ENCODE results near the gene PPFIBP2. TPM values are rescaled to one million over a fixed set of nuclear protein-coding genes. Genes with fewer than 3 reads are reported as not detected.
"Not testable (repeated sequence)": the region's sequence is repeated elsewhere in the genome, so short reads cannot be mapped to it uniquely, and the experiment has no call there.

Gene PPFIBP2
- total RNA-seq, 8 experiments from 2014 or later = 0.92 to 132 (median 10.5) TPM

DNA sequence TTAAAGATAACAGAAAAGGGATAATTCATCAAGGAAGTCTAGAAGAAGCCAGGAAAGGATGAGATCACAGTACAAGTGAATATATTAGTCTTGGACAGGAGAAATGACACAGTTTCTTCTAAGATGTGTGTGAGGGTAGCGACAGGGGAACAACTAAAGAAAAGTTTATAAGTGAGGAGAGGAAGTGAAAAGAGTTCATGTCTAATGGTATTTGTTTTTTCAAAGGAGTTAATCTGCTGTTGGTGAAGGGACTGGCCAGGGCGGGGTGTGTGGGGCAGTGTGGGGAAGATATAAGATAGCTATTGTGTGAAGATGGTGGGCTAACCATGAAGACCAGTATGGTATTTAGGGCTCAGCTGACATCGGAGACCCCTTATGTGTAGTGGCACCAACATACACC lies 7.6 kb upstream of the PPFIBP2 start:
- H3K27ac ChIP-seq = no peak overlapping the region
- in situ Hi-C loops (cut with MboI; ENCODE audit: low pct_unique_long_range_greater_than_20kb in 2 of 9, low sequenced_read_pairs in 9 of 9, unreplicated experiment in 9 of 9) = no loop called here
- 80 to 100% (median 100%) methylated on average over 1 to 2 of the region's 3 CpGs; no CpG with 5 or more reads in 5 of the 10 experiments for WGBS, 10 experiments
- H3K4me3 ChIP-seq = no peak overlapping the region
- no peak for ATAC-seq (replicated peaks in 6 of 8)
- H3K4me1 ChIP-seq (replicated peaks in 1 of 2) = peaks cover 0 to under 1% of the 10 kb centered on the region in 2 donors

DNA sequence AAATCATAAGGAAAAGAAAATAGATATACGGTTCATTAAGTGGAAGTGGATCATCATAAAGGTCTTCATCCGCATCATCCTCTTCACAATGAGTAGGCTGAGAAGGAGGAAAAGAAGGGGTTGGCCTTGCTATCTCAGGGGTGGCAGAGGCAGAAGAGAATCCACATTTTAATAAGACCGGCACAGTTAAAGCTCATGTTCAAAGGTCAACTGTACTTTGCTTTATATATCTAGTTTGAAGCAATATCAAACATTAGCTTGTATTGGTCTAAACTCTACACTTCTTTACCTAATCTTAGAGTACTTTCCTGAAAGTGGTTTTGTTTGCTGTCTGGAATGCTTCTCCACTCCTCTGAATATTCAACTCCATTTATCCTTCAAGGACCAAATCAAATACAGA lies 5.7 kb upstream of the PPFIBP2 start:
- in situ Hi-C loops (cut with MboI; ENCODE audit: low pct_unique_long_range_greater_than_20kb in 2 of 9, low sequenced_read_pairs in 9 of 9, unreplicated experiment in 9 of 9) = no loop called here
- no peak overlapping the region for H3K4me3 ChIP-seq
- ATAC-seq (replicated peaks in 6 of 8) = no peak
- H3K27ac ChIP-seq = no peak overlapping the region
- 92 to 100% (median 95%) methylated on average over 2 to 3 of the region's 3 CpGs; no CpG with 5 or more reads in 1 of the 10 experiments for WGBS, 10 experiments
- H3K4me1 ChIP-seq (replicated peaks in 1 of 2) = peaks cover 0 to 8% of the 10 kb centered on the region in 2 donors

DNA sequence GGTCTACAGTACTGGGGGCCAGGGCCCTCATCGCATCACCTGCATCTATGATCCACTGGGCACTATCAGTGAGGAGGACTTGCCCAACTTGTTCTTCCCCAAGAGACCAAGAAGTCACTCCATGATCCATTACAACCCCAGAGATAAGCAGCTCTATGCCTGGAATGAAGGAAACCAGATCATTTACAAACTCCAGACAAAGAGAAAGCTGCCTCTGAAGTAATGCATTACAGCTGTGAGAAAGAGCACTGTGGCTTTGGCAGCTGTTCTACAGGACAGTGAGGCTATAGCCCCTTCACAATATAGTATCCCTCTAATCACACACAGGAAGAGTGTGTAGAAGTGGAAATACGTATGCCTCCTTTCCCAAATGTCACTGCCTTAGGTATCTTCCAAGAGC lies 3.8 kb upstream of the PPFIBP2 start:
- H3K4me3 ChIP-seq = no peak overlapping the region
- ATAC-seq (replicated peaks in 6 of 8) = no peak
- H3K27ac ChIP-seq = no peak overlapping the region
- in situ Hi-C loops (cut with MboI; ENCODE audit: low pct_unique_long_range_greater_than_20kb in 2 of 9, low sequenced_read_pairs in 9 of 9, unreplicated experiment in 9 of 9) = no loop called here
- WGBS, 10 experiments = 100% methylated on average over 1 of the region's 2 CpGs; no CpG with 5 or more reads in 5 of the 10 experiments
- peaks cover 0 to 8% of the 10 kb centered on the region in 2 donors for H3K4me1 ChIP-seq (replicated peaks in 1 of 2)

DNA sequence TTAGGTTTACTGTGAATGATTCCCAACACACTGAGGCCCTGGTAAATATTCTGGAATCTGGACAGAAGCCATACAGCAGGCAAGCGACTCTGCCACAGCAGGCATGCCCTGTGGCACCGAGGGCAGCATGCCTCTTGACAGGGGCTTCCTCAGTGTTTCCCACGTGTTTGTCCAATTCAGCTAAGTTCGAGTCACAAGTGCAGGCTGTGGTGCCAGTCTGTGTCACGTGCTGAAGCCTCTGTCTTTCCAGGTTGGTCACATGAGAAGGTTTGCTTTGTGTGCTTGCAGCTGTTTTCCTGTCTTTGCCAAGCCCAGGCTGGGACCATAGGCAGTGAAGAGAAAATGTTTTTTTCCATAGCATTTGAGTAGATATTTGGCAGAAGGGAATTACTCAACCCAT lies 2.4 kb upstream of the PPFIBP2 start:
- no peak overlapping the region for H3K4me3 ChIP-seq

DNA sequence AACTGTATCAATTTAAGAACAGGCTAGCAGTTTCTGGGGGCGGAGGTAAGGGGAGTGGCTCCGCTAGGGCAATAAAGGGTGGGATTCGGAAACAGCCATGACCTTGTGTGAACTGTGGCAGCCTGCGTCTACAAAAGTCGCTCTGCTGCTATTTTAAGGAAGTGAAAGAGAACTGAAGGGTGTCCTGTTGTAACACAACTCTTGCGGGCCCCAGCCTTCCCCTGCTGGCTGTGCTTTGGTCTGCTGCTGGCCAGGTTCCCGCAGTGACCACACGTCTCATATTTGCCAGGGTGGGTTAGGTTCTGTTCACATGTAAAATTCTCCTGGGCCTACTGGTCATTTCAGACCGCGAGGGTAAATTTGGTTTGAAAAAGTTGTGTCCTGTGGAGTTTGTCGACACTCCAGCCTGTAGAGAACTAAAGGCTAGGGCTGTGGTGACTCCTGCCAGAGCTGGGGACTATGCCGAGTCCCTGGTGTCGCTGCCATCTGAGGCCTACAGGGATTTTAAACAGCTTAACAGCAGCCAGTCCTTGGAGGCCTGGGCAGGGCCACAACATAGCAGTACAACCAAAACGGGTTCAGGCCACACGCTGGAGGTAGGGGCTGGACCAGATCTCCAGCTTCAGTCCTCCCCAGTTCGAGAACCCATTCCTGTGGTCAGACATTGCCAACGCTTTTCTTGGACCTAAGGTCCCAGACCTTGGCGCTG lies 1.1 kb upstream of the PPFIBP2 start:
- in situ Hi-C loops (cut with MboI; ENCODE audit: low pct_unique_long_range_greater_than_20kb in 2 of 9, low sequenced_read_pairs in 9 of 9, unreplicated experiment in 9 of 9) = no loop called here
- 0 to 80% (median 34%) methylated on average over 1 to 10 of the region's 18 CpGs; no CpG with 5 or more reads in 1 of the 10 experiments for WGBS, 10 experiments
- peak overlapping the region; percentile 74 to 88 (median 85) for H3K4me3 ChIP-seq
- peaks cover 0 to 8% of the 10 kb centered on the region in 2 donors for H3K4me1 ChIP-seq (replicated peaks in 1 of 2)
- H3K27ac ChIP-seq = no peak overlapping the region
- ATAC-seq (replicated peaks in 6 of 8) = peak in 3 of 8 experiments; percentile 3 to 10 (median 8)

More for the DNA sequence above, 2.4 kb upstream of the PPFIBP2 start:
- no peak overlapping the region for H3K27ac ChIP-seq
- in situ Hi-C loops (cut with MboI; ENCODE audit: low pct_unique_long_range_greater_than_20kb in 2 of 9, low sequenced_read_pairs in 9 of 9, unreplicated experiment in 9 of 9) = no loop called here
- H3K4me1 ChIP-seq (replicated peaks in 1 of 2) = peaks cover 0 to 8% of the 10 kb centered on the region in 2 donors
- 17 to 83% (median 40%) methylated on average over 1 to 3 of the region's 5 CpGs; no CpG with 5 or more reads in 5 of the 10 experiments for WGBS, 10 experiments
- ATAC-seq (replicated peaks in 6 of 8) = peak in 2 of 8 experiments; percentile 12 to 45

DNA sequence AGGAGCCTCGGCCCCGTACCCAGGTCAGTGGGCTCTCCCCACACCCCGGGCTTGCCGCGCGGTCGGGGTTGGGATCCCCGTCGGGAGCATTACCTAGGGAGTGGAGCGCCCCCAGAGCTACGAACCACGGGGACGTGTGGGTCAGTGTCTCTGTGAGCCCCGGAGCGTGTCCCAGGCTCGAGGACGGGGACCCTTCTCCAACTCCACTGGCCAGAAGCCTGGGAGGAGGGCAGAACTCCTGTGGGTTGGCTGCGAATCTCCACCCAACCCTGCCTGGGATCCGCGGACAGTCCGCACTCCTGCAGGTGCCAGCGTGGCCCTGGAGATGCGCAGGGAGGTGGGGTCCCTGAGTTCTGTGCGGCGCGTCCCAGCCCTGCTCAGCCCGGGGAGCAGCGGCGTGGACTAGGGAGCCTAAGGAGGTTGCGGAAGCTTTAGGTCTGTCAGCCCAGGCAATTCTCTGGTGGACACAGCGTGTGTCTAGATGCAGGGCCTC lies 346 bp downstream of the PPFIBP2 start:
- ATAC-seq (replicated peaks in 6 of 8) = peak; percentile 21 to 59 (median 40)
- no peak overlapping the region for H3K27ac ChIP-seq
- WGBS, 10 experiments = 0 to 13% methylated on average over 1 to 6 of the region's 31 CpGs; no CpG with 5 or more reads in 8 of the 10 experiments
- in situ Hi-C loops (cut with MboI; ENCODE audit: low pct_unique_long_range_greater_than_20kb in 2 of 9, low sequenced_read_pairs in 9 of 9, unreplicated experiment in 9 of 9) = no loop called here
- H3K4me3 ChIP-seq = peak overlapping the region; percentile 74 to 88 (median 85)
- peaks cover 0 to 8% of the 10 kb centered on the region in 2 donors for H3K4me1 ChIP-seq (replicated peaks in 1 of 2)

DNA sequence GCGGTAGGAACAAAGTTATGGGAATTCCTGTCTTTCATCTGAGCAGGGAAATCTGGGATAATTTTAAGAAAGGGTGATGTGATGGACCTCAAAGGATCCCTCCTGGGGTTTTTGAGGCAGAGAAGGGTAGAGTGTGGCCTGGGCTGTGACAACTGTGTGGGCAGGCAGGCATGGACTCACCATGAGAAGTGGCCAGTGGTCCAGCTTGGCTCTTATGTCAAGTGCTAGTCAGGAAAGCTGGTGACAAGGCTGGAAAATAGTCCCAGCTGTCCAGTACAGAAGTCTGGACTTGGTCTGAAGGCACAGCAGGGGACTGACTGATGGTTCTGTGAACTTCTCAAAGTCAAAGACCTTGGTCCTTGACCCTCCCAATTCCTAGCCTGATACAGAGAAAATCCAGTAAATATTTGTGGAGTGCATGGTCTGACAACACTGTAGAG lies 1.7 kb downstream of the PPFIBP2 start:
- in situ Hi-C loops (cut with MboI; ENCODE audit: low pct_unique_long_range_greater_than_20kb in 2 of 9, low sequenced_read_pairs in 9 of 9, unreplicated experiment in 9 of 9) = no loop called here
- H3K4me1 ChIP-seq (replicated peaks in 1 of 2) = peaks cover 0 to 8% of the 10 kb centered on the region in 2 donors
- no peak overlapping the region for H3K27ac ChIP-seq
- no peak for ATAC-seq (replicated peaks in 6 of 8)
- WGBS, 10 experiments = 70 to 100% (median 83%) methylated on average over 1 of the region's 1 CpG; no CpG with 5 or more reads in 4 of the 10 experiments
- H3K4me3 ChIP-seq = no peak overlapping the region

DNA sequence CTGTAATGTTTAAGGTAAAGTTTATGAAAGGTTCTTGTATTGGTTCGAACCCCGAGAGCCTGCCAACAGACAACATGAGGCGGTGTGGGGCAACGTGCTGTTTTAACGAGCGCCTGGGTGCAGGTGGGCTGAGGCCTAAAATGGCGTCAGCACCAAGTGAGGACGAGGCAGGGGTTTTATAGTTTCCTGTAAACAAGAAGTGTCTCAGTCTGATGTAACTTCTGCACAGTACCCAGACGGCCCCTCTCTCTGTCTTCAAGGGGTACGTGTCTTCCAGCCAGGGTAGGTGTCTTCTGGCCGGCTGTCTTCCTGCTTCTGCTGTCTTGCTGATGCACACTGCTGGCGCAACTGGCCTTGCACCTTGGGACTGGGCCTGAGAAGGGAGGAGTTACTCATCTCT lies 2.7 kb downstream of the PPFIBP2 start:
- 73 to 100% (median 94%) methylated on average over 2 to 8 of the region's 12 CpGs; no CpG with 5 or more reads in 2 of the 10 experiments for WGBS, 10 experiments
- H3K4me1 ChIP-seq (replicated peaks in 1 of 2) = peaks cover 0 to 6% of the 10 kb centered on the region in 2 donors
- H3K4me3 ChIP-seq = no peak overlapping the region
- ATAC-seq (replicated peaks in 6 of 8) = no peak
- no peak overlapping the region for H3K27ac ChIP-seq
- in situ Hi-C loops (cut with MboI; ENCODE audit: low pct_unique_long_range_greater_than_20kb in 2 of 9, low sequenced_read_pairs in 9 of 9, unreplicated experiment in 9 of 9) = no loop called here

DNA sequence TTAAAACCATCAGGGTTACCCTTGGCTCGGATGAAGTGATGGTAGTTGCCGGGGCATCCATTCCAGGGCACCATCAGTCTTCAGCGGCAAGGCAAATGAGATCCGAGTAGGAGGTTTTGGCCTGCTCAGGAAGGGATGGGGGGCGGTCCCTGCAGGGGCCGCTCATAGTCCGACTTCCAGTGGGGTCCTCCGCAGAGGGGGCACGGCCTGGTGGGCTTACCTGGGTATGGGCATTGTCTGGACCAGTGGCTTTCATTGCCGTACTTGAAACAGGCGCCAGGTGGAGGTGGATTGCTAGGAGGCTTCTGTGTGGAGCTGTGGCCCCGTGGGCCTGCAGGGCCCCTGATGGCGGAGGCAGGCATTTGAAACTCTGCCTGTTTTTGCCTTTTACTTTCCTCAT lies 3.9 kb downstream of the PPFIBP2 start:
- ATAC-seq (replicated peaks in 6 of 8); H3K27ac ChIP-seq; in situ Hi-C loops (cut with MboI; ENCODE audit: low pct_unique_long_range_greater_than_20kb in 2 of 9, low sequenced_read_pairs in 9 of 9, unreplicated experiment in 9 of 9); H3K4me1 ChIP-seq (replicated peaks in 1 of 2); H3K4me3 ChIP-seq: not testable (repeated sequence)
- WGBS, 10 experiments = 40 to 100% (median 83%) methylated on average over 1 to 4 of the region's 13 CpGs; no CpG with 5 or more reads in 5 of the 10 experiments

DNA sequence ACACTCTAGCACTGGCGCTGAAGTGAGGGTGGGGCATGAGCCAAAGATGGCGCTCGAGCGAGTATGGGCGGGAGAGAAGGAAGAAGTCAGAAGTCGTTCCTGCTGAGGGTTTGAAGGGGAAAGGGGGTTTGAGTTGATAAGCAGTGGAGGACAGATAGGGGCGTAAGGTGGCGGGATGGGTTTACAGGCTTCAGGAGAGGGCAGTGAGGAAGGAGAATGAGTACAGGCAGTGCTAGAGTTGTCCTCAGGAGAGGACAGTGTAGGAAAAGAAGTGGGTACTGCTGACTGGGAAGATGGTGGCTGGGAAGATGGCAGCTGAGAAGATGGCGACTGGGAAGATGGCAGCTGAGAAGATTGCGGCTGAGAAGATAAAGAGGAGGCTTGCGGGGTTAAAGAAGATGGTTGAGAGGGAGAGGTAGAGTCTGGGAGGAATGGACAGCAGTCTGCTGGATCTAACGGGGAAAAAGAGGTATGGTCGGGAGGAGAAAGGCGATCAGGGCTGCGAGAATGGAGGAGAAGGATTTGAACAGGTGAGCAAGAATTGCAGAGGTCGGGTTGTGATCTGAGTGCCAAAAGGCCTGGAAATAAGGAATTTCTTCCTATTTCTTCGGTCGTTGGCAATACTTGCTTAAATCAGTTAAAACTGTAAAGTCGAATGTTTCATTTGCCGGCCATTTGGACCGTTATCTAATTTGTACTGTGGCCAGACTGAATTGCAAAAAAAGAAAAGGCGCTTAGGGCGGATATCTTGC lies 5.2 kb downstream of the PPFIBP2 start:
- 80 to 100% (median 90%) methylated on average over 4 to 23 of the region's 23 CpGs for WGBS, 10 experiments
- no peak for ATAC-seq (replicated peaks in 6 of 8)

DNA sequence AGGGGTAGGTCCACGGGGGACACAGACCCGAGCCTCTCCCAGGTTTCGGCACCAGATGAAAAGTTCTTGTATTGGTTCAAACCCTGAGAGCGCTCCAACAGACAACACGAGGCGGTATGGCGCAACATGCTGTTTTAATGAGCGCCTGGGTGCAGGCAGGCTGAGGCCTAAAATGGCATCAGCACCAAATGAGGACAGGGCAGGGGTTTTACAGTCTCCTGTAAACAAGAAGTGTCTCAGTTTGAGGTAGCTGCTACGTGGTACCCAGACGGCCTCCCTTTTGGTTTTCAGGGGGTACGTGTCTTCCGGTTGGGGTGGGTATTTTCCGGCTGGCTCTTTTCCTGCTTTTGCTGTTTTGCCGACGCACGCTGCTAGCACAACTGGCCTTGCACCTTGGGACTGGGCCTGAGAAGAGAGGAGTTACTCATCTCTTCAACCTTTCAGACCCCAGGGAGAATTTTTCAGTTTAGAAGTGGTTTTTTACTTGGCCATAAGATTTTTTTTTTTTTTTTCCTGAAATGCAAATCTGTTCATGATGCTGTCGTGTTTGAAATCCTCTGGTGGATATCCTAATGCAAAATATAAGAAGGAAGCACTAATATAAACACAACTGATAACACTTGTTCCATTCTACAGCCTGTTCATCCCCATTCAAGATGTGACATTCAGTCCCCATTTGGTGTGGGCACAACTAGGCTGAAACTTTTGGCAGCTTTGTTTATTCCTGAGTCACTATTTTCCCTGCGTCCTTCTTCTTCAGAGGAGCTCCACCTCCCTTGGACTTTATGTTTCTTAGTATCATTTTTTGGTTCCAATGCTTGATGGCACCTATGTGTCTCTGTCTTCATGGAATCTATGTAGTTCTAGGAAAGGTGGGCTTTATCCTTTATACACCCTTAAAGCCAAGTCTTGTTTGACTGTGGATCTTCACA lies 6.5 kb downstream of the PPFIBP2 start:
- Histone ChIP-seq H3K27ac (no peak overlapping the region), H3K4me1 (replicated peaks in 1 of 2) (no peaks in the 10 kb centered on the region), H3K4me3 (no peak overlapping the region)
- ATAC-seq (replicated peaks in 6 of 8) = peak in 2 of 8 experiments; percentile 16 to 24
- in situ Hi-C loops (cut with MboI; ENCODE audit: low pct_unique_long_range_greater_than_20kb in 2 of 9, low sequenced_read_pairs in 9 of 9, unreplicated experiment in 9 of 9) = no loop called here
- WGBS, 10 experiments = 17 to 91% (median 73%) methylated on average over 2 to 17 of the region's 18 CpGs; no CpG with 5 or more reads in 1 of the 10 experiments

More for the DNA sequence above, 5.2 kb downstream of the PPFIBP2 start:
- H3K4me1 ChIP-seq (replicated peaks in 1 of 2) = no peaks in the 10 kb centered on the region
- in situ Hi-C loops (cut with MboI; ENCODE audit: low pct_unique_long_range_greater_than_20kb in 2 of 9, low sequenced_read_pairs in 9 of 9, unreplicated experiment in 9 of 9) = no loop called here
- no peak overlapping the region for H3K27ac ChIP-seq
- no peak overlapping the region for H3K4me3 ChIP-seq

DNA sequence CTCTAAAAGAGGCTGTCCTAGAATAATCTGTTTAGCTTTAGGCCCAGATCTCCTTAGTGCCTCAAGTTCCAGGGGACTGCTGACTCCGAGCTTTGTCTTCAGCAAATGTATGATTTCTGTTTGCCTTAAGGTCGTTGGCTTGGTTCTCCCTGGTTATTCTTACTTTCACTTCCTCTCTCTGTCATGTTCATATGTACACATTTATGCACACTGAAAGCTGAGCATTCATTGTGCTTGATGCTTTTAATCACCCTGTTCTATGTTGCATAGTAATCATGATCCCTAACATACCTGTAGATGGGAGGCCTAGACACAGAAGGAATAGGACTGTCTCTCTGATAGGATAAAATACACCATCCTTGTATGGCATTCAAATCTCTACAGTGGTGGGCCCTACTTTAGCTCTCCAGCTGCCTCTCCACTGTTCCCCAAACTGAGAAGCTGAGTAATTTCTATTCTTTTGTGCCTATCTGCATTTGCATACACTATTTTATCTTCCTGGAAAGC lies 7.2 kb downstream of the PPFIBP2 start:
- WGBS, 10 experiments = 0 to 67% (median 0%) methylated on average over 1 to 2 of the region's 2 CpGs; no CpG with 5 or more reads in 2 of the 10 experiments
- H3K4me1 ChIP-seq (replicated peaks in 1 of 2) = no peaks in the 10 kb centered on the region
- H3K4me3 ChIP-seq = no peak overlapping the region
- peak in 2 of 8 experiments; percentile 19 to 21 for ATAC-seq (replicated peaks in 6 of 8)
- no peak overlapping the region for H3K27ac ChIP-seq
- in situ Hi-C loops (cut with MboI; ENCODE audit: low pct_unique_long_range_greater_than_20kb in 2 of 9, low sequenced_read_pairs in 9 of 9, unreplicated experiment in 9 of 9) = no loop called here
